Measurements from ENCODE around the gene DFFA.
"Not testable (repeated sequence)": the region's sequence is repeated elsewhere in the genome, so short reads cannot be mapped to it uniquely, and the experiment has no call there.

The DFFA gene

GRCh38 chr1:10425826-10426534 lies 46.3 kb downstream of the DFFA start:
- DNase-seq: not testable (repeated sequence)

- DNase-seq: no peak
Observed at GRCh38 chr1:10424651-10425050, 47.7 kb downstream of the DFFA start.

- no peak for DNase-seq
Observed at GRCh38 chr1:10424034-10424433, 48.3 kb downstream of the DFFA start.

- no peak for DNase-seq
Observed at GRCh38 chr1:10421637-10422036, 50.7 kb downstream of the DFFA start.

- no peak for DNase-seq
Observed at GRCh38 chr1:10419351-10419750, 53.0 kb downstream of the DFFA start.

GRCh38 chr1:10418741-10419140 lies 53.6 kb downstream of the DFFA start:
- not testable (repeated sequence) for DNase-seq

- DNase-seq: not testable (repeated sequence)
Observed at GRCh38 chr1:10415967-10416366, 56.4 kb downstream of the DFFA start.

- DNase-seq: no peak
Observed at GRCh38 chr1:10415211-10415930, 57.0 kb downstream of the DFFA start.

GRCh38 chr1:10407201-10407600 lies 65.1 kb downstream of the DFFA start:
- no peak for DNase-seq

Measured in stimulated activated CD4-positive, alpha-beta T cell treated with anti-CD3 and anti-CD28 coated beads, Interleukin-1b, Interleukin-23, amount 100 ng/mL, for 48 hours (primary cell).